HG03103 (cell line): ENCODE measurements around the gene FAM3C.
A peak's percentile ranks its signal among the peaks of the same experiment; 100 is the strongest.

ENCODE experiments used
- ATAC-seq: cut with Tn5 transposase; IDR thresholded peaks from one replicate; pipeline ENCODE4 v1.9.1; 2021; ENCODE audit warnings: low read depth; ENCODE audit not compliant: unreplicated experiment

The FAM3C gene

GRCh38 chr7:121303422-121304101 is 92.5 kb downstream of the FAM3C start:
- ATAC-seq: no peak

GRCh38 chr7:121302214-121302745 is 93.8 kb downstream of the FAM3C start:
- ATAC-seq: peak; percentile 97

GRCh38 chr7:121301446-121302213 is 94.5 kb downstream of the FAM3C start:
- no peak for ATAC-seq

- no peak for ATAC-seq
These were observed 95.3 kb downstream of the FAM3C start for GRCh38 chr7:121300685-121301420.
